Measurements from ENCODE around the gene SPEN.
"Not testable (repeated sequence)": the region's sequence is repeated elsewhere in the genome, so short reads cannot be mapped to it uniquely, and the experiment has no call there.

The SPEN gene, protein sequence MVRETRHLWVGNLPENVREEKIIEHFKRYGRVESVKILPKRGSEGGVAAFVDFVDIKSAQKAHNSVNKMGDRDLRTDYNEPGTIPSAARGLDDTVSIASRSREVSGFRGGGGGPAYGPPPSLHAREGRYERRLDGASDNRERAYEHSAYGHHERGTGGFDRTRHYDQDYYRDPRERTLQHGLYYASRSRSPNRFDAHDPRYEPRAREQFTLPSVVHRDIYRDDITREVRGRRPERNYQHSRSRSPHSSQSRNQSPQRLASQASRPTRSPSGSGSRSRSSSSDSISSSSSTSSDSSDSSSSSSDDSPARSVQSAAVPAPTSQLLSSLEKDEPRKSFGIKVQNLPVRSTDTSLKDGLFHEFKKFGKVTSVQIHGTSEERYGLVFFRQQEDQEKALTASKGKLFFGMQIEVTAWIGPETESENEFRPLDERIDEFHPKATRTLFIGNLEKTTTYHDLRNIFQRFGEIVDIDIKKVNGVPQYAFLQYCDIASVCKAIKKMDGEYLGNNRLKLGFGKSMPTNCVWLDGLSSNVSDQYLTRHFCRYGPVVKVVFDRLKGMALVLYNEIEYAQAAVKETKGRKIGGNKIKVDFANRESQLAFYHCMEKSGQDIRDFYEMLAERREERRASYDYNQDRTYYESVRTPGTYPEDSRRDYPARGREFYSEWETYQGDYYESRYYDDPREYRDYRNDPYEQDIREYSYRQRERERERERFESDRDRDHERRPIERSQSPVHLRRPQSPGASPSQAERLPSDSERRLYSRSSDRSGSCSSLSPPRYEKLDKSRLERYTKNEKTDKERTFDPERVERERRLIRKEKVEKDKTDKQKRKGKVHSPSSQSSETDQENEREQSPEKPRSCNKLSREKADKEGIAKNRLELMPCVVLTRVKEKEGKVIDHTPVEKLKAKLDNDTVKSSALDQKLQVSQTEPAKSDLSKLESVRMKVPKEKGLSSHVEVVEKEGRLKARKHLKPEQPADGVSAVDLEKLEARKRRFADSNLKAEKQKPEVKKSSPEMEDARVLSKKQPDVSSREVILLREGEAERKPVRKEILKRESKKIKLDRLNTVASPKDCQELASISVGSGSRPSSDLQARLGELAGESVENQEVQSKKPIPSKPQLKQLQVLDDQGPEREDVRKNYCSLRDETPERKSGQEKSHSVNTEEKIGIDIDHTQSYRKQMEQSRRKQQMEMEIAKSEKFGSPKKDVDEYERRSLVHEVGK (N-terminal part only)

DNA sequence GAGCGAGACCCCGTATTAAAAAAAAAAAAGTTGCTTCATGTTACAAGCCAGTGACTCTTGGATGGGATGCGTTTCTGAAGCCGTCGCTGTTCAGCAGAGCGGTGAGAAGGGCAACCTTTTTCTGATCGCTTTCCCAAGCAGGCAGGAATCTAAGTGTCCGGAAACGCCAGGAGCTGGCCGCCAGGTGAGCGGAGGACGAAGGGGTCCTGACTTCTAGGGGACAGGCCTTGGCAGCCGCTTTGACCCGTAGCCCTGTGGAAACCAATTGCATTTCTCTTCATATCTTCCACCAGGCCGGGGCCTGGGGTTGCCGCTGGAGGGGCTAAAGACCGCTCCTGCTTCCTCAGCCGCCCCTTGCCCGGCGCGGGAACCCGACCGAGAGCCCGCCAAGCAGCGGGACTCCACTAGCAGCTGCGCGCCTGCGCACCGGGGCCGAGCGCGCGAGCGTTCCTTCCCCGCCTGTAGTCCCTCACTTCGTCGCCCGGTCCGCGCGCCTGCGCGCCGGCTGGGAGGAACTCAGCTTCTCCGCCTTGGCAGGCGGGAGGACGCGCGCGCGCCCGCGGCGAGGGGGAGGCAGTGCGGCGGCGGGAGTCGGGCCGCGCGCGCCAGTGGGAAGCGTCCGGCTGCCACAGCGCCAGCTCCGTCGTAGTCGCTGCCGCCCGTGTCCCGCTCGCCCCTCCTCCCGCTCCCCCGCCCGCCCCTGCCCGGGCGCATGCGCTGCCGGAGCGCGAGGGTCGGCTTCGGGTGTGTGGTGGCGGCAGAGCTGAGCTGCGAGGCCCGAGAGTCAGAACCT lies at the start of gene SPEN:
Gene SPEN, plus strand, starts transcription at position 608 of the 793 bp plus-strand sequence. CDS start 361 bp downstream, outside the sequence.
- Mint-ChIP-seq H3K27me3 (no peaks in the 10 kb centered on the region), H3K4me1 (peaks cover 62% of the 10 kb centered on the region), H3K9me3 (no peaks in the 10 kb centered on the region), H3K27ac (peak within 1 kb of the TSS; percentile 93 to 99), H3K4me3 (peak within 1 kb of the TSS; percentile 96 to 97)
- ATAC-seq = peak; percentile 90
- peak; percentile 98 to 99 for DNase-seq

- Mint-ChIP-seq H3K9me3 (no peaks in the 10 kb centered on the region), H3K27me3 (peaks cover 24% of the 10 kb centered on the region), H3K27ac (peak overlapping the region in 1 of 2 donors; percentile 14), H3K4me1 (peaks cover 19% of the 10 kb centered on the region), H3K4me3 (no peak overlapping the region)
- DNase-seq (peak in 1 of 2 donors; percentile 14), ATAC-seq (peak; percentile 70)
Measured at GRCh38 chr1:15799004-15799867, 48.3 kb upstream of the SPEN start.

GRCh38 chr1:15799928-15800835 lies 47.3 kb upstream of the SPEN start:
- no peak for ATAC-seq
- Mint-ChIP-seq H3K9me3 (no peaks in the 10 kb centered on the region), H3K27me3 (peaks cover 24% of the 10 kb centered on the region)

DNA sequence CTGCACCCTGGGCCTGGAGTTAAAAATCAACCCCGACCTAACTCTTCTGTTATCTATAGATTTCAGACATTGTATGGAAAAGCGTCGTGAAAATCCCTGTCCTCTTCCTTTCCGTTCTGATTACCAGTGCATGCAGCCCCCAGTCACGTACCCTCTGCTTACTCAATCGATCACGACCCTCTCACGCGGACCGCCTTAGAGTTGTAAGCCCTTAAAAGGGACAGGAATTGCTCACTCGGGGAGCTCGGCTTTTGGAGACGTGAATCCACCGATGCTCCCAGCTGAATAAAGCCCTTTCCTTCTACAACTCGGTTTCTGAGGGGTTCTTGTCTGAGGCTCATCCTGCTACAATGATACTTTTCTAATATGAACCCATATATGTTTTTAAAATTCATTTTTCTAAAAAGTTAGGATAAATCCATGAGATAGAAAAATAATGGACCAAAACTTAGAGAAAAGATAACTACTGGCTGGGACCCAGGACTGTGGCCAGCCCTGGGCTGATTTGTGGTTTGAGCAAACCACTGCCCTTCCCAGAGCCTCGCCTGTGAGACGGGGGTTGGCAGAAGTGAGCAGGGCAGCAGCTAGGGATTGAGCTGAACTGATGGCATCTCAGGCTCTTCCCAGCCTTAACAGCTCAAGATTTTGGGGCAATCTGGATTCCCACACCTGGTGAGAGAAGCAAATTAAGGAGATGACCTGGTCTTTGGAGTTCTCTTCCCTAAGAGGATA lies 45.1 kb upstream of the SPEN start:
- Mint-ChIP-seq H3K4me1 (peaks cover 19% of the 10 kb centered on the region), H3K27me3 (peaks cover 24% of the 10 kb centered on the region), H3K27ac (no peak overlapping the region), H3K9me3 (no peaks in the 10 kb centered on the region), H3K4me3 (no peak overlapping the region)
- ATAC-seq (no peak), DNase-seq (no peak)

More at GRCh38 chr1:15799928-15800835, 47.3 kb upstream of the SPEN start:
- Mint-ChIP-seq H3K27ac (no peak overlapping the region), H3K4me1 (peaks cover 19% of the 10 kb centered on the region), H3K4me3 (no peak overlapping the region)
- no peak for DNase-seq

DNA sequence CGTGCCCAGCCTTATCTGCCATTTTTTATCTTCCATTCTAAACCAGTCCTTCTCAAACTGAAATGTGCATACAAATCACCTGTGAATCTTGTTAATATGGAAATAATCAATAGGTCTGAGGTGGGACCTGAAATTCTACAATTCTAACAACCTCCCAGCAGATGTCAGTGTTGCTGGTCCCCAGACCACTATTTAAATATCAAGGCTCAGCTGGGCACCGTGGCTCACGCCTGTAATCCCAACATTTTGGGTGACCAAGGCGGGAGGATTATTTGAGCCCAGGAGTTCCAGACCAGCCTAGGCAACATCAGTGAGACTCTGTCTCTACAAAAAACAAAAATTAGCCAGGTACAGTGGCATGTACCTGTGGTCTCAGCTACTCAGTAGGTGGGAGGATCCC lies 44.1 kb upstream of the SPEN start:
- H3K9me3 Mint-ChIP-seq = no peaks in the 10 kb centered on the region
- ATAC-seq = peak; percentile 60
- H3K27me3 Mint-ChIP-seq = peaks cover 24% of the 10 kb centered on the region
- no peak overlapping the region for H3K4me3 Mint-ChIP-seq
- peaks cover 19% of the 10 kb centered on the region for H3K4me1 Mint-ChIP-seq
- DNase-seq = peak; percentile 8 to 17
- H3K27ac Mint-ChIP-seq = no peak overlapping the region

- Mint-ChIP-seq H3K9me3 (no peaks in the 10 kb centered on the region), H3K4me3 (no peak overlapping the region), H3K4me1 (peaks cover 15% of the 10 kb centered on the region), H3K27me3 (peaks cover 24% of the 10 kb centered on the region), H3K27ac (no peak overlapping the region)
- DNase-seq (no peak), ATAC-seq (no peak)
Measured at GRCh38 chr1:15804060-15804459, 43.4 kb upstream of the SPEN start.

DNA sequence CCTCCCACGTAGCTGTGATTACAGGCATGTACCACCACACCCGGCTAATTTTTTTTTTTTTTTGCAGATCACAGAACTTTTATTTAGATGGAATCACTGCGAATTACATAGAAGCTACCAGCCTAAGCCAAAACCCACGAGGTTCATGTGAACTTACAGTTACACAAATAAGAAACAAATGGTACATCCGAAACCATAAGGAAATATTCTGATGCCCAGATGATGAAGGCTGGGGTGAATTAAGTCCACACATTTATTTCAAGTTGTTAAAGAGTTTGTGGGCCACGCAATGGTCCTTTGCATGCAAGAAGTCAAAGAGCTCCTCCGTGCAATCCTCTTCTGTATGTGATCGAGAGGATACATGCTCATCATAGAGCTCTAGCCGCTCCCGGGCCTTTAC lies 40.4 kb upstream of the SPEN start:
- Mint-ChIP-seq H3K27ac (peak overlapping the region in 1 of 2 donors; percentile 2), H3K9me3 (no peaks in the 10 kb centered on the region), H3K4me3 (no peak overlapping the region), H3K27me3 (peaks cover 5% of the 10 kb centered on the region), H3K4me1 (peaks cover 9% of the 10 kb centered on the region)
- no peak for ATAC-seq
- DNase-seq = no peak

DNA sequence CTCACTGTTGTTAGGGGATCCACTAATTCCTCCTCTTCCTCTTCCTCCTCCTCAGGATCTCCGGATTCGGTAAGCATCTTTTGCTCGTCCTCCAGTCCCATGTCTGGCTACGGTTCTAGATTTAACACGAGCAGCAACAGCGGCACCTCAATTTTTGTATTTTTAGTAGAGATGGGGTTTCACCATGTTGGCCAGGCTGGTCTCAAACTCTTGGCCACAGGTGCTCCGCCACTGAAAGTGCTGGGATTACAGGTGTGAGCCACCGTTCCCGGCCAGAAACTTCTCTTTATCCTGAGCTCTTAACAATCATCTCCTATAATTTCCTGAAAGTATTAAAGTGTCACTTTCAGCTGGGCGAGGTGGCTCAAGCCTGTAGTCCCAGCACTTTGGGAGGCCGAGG lies 40.0 kb upstream of the SPEN start, which contains the start of gene UQCRHL:
Gene UQCRHL, minus strand, starts transcription at position 101 of the 400 bp plus-strand sequence. Its CDS starts 0 bp downstream, at position 101.
- not testable (repeated sequence) for H3K4me3 Mint-ChIP-seq, H3K27me3 Mint-ChIP-seq, H3K4me1 Mint-ChIP-seq, H3K9me3 Mint-ChIP-seq, ATAC-seq, DNase-seq
- peak within 1 kb of the TSS in 1 of 2 donors; percentile 69 for H3K27ac Mint-ChIP-seq

GRCh38 chr1:15808955-15809354 lies 38.6 kb upstream of the SPEN start:
- no peak for DNase-seq
- H3K4me1 Mint-ChIP-seq = no peaks in the 10 kb centered on the region
- no peaks in the 10 kb centered on the region for H3K27me3 Mint-ChIP-seq
- H3K27ac Mint-ChIP-seq = no peak overlapping the region
- no peak overlapping the region for H3K4me3 Mint-ChIP-seq
- no peak for ATAC-seq
- no peaks in the 10 kb centered on the region for H3K9me3 Mint-ChIP-seq

GRCh38 chr1:15810073-15810472 lies 37.4 kb upstream of the SPEN start:
- ATAC-seq (no peak), DNase-seq (no peak)
- H3K27me3 Mint-ChIP-seq = no peaks in the 10 kb centered on the region
- no peaks in the 10 kb centered on the region for H3K4me1 Mint-ChIP-seq
- H3K27ac Mint-ChIP-seq = no peak overlapping the region
- no peak overlapping the region for H3K4me3 Mint-ChIP-seq
- H3K9me3 Mint-ChIP-seq = no peaks in the 10 kb centered on the region

DNA sequence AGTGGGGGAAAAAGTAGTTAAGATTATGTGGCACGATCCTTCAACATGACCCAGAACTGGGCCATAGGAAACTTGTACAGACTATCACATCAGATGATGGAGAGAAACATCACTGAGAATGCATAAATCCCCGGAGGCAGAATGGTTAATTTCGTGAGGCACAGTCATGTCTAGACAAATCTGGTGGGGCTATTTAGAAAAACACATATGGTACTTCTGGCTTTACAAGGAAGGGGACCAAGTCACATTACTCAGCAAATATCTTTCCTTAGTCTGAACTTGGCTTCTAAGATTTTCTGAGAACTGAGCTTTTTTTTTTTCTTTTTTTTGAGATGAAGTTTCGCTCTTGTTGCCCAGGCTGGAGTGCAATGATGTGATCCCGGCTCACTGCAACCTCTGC lies 30.8 kb upstream of the SPEN start:
- peaks cover 11% of the 10 kb centered on the region for H3K4me1 Mint-ChIP-seq
- no peak for ATAC-seq
- no peaks in the 10 kb centered on the region for H3K27me3 Mint-ChIP-seq
- H3K9me3 Mint-ChIP-seq = no peaks in the 10 kb centered on the region
- no peak overlapping the region for H3K4me3 Mint-ChIP-seq
- H3K27ac Mint-ChIP-seq = no peak overlapping the region
- no peak for DNase-seq

- ATAC-seq = no peak
- H3K27me3 Mint-ChIP-seq = no peaks in the 10 kb centered on the region
Measured at GRCh38 chr1:15820478-15820877, 27.0 kb upstream of the SPEN start.

More at GRCh38 chr1:15820478-15820877, 27.0 kb upstream of the SPEN start:
- peaks cover 9% of the 10 kb centered on the region for H3K4me1 Mint-ChIP-seq
- H3K27ac Mint-ChIP-seq = no peak overlapping the region
- H3K9me3 Mint-ChIP-seq = no peaks in the 10 kb centered on the region
- no peak overlapping the region for H3K4me3 Mint-ChIP-seq
- no peak for DNase-seq

All from stimulated activated naive CD8-positive, alpha-beta T cell treated with anti-CD3 and anti-CD28 coated beads, Interleukin-15, amount 100 ng/mL, for 72 hours (primary cell).